Esophagus (tissue), 2 donors: ENCODE data around the gene CPE. TPM values are rescaled to one million over a fixed set of nuclear protein-coding genes. Genes with fewer than 3 reads are reported as not detected.

ENCODE experiments used
- H3K27ac ChIP-seq, 2 donors: one replicate each; pipeline ENCODE4 v1.5.1; 2013; ENCODE audit warnings: low read depth in 2 of 2, mild to moderate bottlenecking in 2 of 2, inconsistent platforms in 1 of 2, low read length in 1 of 2, moderate library complexity in 1 of 2
- H3K27me3 ChIP-seq, 2 donors: one replicate each; pipeline ENCODE4 v1.6.1; 2013; ENCODE audit warnings: low read length in 2 of 2, control low read depth in 1 of 2, mild to moderate bottlenecking in 1 of 2; ENCODE audit not compliant: insufficient read depth in 2 of 2, control insufficient read depth in 1 of 2
- H3K36me3 ChIP-seq, 2 donors: one replicate each; pipeline ENCODE4 v1.6.1; 2013; ENCODE audit warnings: low read length in 1 of 2; ENCODE audit not compliant: control insufficient read depth in 2 of 2, insufficient read depth in 2 of 2
- H3K4me1 ChIP-seq, 2 donors: one replicate each; pipeline ENCODE4 v1.6.1; 2013; ENCODE audit warnings: low read length in 1 of 2; ENCODE audit not compliant: control insufficient read depth in 2 of 2, insufficient read depth in 2 of 2
- H3K4me3 ChIP-seq, 2 donors: one replicate each; pipeline ENCODE4 v1.5.1; 2013; ENCODE audit warnings: low read length in 2 of 2, mild to moderate bottlenecking in 2 of 2, low read depth in 1 of 2, moderate library complexity in 1 of 2
- H3K9me3 ChIP-seq, 2 donors: one replicate each; pipeline ENCODE4 v1.6.1; 2013; ENCODE audit warnings: mild to moderate bottlenecking in 2 of 2, low read depth in 1 of 2, low read length in 1 of 2, moderate library complexity in 1 of 2; ENCODE audit not compliant: control insufficient read depth in 2 of 2, insufficient read depth in 1 of 2
- WGBS, 2 donors: extraction: QIAGEN DNeasy Blood & Tissue Kit; methylation state at CpG; one replicate each; pipeline ENCODE4 v1.1.7; 2013; 5-methylcytosine and 5-hydroxymethylcytosine counted together
- polyA plus RNA-seq, 2 donors: library from polyadenylated mRNA; stranded (reverse); fragments of 200-250 nt; gene quantifications; one replicate each; pipeline ENCODE4 v1.2.3, GENCODE V29; 2013
- donor health status: healthy with polysubstance abuse.
- donor health status: Bipolar disorder and iron deficiency.

CPE gene
- polyA plus RNA-seq, 2 donors: 7.0 to 19.9 TPM

DNA sequence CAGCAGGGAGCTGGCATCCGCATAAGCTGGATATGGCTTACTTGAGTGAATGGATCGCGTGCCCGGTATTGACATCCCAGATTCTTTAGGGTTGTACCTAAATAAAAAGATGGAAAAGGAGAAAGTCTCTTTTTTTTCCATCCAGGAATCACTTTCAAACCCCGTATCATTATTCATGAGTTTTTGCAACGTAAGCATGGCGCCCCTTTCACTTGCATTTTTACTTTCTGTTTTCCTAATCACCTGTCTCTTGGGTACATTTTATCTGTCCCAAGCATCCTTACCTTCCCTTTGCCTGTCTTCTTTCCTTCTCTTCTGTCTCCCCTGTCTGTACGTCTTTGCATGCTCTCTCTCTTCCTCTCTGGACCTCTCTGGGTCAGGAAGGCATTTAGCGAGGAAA is 128.6 kb downstream of the CPE start:
- H3K27ac ChIP-seq: peak overlapping the region in 1 of 2 donors; percentile 63
- no peaks in the 10 kb centered on the region for H3K36me3 ChIP-seq
- WGBS, 2 donors: 57 to 72% methylated on average over 9 of the region's 9 CpGs
- peak overlapping the region in 1 of 2 donors; percentile 20 for H3K4me3 ChIP-seq
- H3K4me1 ChIP-seq: peaks cover 0 to 3% of the 10 kb centered on the region in 2 donors
- H3K9me3 ChIP-seq: no peaks in the 10 kb centered on the region
- H3K27me3 ChIP-seq: no peaks in the 10 kb centered on the region

GRCh38 chr4:165508372-165509120 is 129.7 kb downstream of the CPE start:
- peaks cover 0 to 3% of the 10 kb centered on the region in 2 donors for H3K4me1 ChIP-seq
- H3K27ac ChIP-seq: no peak overlapping the region
- no peaks in the 10 kb centered on the region for H3K36me3 ChIP-seq
- H3K4me3 ChIP-seq: no peak overlapping the region
- H3K27me3 ChIP-seq: no peaks in the 10 kb centered on the region
- WGBS, 2 donors: 90 to 93% methylated on average over 6 of the region's 6 CpGs
- H3K9me3 ChIP-seq: no peaks in the 10 kb centered on the region

- Histone ChIP-seq H3K27me3 (no peaks in the 10 kb centered on the region), H3K36me3 (no peaks in the 10 kb centered on the region), H3K27ac (no peak overlapping the region), H3K4me3 (no peak overlapping the region), H3K4me1 (peaks cover 0 to under 1% of the 10 kb centered on the region in 2 donors), H3K9me3 (no peaks in the 10 kb centered on the region)
- WGBS, 2 donors: 28 to 37% methylated on average over 5 of the region's 5 CpGs
Observed at GRCh38 chr4:165512424-165512823, 133.6 kb downstream of the CPE start.

GRCh38 chr4:165514739-165515138 is 135.9 kb downstream of the CPE start:
- 72 to 83% methylated on average over 2 of the region's 2 CpGs for WGBS, 2 donors
- peaks cover 0 to 5% of the 10 kb centered on the region in 2 donors for H3K4me1 ChIP-seq

DNA sequence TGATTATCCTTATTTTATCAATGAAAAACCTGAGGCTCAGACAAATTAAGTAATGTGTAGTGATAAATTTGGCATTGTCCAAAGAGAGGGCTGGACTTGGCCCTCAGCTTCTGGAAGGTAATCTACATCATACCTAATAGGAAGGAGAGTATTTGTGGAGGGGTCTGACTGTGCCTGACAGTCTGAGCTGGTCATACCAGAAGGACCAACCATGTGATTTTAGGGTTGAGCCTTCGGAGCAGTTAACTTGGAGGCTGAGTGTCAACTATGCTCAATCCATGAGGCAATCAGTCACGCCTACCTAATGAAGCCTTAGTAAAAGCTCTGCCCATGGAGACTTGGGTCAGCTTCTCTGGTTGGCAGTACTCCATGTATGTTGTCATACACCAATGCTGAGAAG is 136.4 kb downstream of the CPE start:
- Histone ChIP-seq H3K4me1 (peaks cover 0 to 5% of the 10 kb centered on the region in 2 donors), H3K4me3 (no peak overlapping the region), H3K27me3 (no peaks in the 10 kb centered on the region), H3K27ac (no peak overlapping the region), H3K9me3 (no peaks in the 10 kb centered on the region), H3K36me3 (no peaks in the 10 kb centered on the region)
- 75 to 91% methylated on average over 2 of the region's 2 CpGs for WGBS, 2 donors

More at GRCh38 chr4:165514739-165515138, 135.9 kb downstream of the CPE start:
- H3K9me3 ChIP-seq: no peaks in the 10 kb centered on the region
- H3K27me3 ChIP-seq: no peaks in the 10 kb centered on the region
- H3K27ac ChIP-seq: no peak overlapping the region
- no peak overlapping the region for H3K4me3 ChIP-seq
- no peaks in the 10 kb centered on the region for H3K36me3 ChIP-seq

GRCh38 chr4:165516281-165516833 is 137.5 kb downstream of the CPE start:
- Histone ChIP-seq H3K9me3 (no peaks in the 10 kb centered on the region), H3K4me3 (no peak overlapping the region), H3K27me3 (no peaks in the 10 kb centered on the region), H3K27ac (no peak overlapping the region), H3K4me1 (peaks cover 0 to 5% of the 10 kb centered on the region in 2 donors), H3K36me3 (no peaks in the 10 kb centered on the region)
- WGBS, 2 donors: 38 to 54% methylated on average over 6 of the region's 6 CpGs

GRCh38 chr4:165517216-165517615 is 138.4 kb downstream of the CPE start:
- H3K36me3 ChIP-seq: no peaks in the 10 kb centered on the region
- peaks cover 0 to 5% of the 10 kb centered on the region in 2 donors for H3K4me1 ChIP-seq
- no peak overlapping the region for H3K4me3 ChIP-seq
- H3K27me3 ChIP-seq: no peaks in the 10 kb centered on the region
- no peaks in the 10 kb centered on the region for H3K9me3 ChIP-seq
- 38 to 67% methylated on average over 1 of the region's 1 CpG for WGBS, 2 donors
- no peak overlapping the region for H3K27ac ChIP-seq

DNA sequence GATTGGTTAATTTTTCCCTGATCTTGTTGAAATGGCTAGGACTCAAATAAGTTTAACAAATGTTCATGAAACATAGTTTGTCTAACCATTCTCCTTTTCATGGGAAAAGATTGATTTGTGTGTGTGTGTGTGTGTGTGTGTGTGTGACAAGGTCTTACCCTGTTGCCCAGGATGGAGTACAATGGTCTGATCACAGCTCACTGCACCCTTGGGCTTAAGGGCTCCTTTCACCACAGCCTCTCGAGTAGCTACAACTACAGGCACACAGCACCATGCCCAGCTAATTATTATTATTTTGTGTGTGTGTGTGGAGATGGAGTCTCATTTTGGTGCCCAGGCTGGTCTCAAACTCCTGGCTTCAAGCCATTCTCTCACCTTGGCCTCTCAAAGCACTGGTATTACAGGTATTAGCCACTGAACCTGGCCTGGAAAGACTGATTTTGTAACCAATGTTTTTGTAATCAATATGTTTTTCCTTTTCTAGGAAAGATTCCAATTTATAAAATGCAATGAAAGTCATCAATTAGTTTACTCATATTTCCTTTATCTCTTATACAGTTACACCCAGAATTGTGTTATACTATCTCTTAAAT is 139.3 kb downstream of the CPE start:
- Histone ChIP-seq H3K9me3 (no peaks in the 10 kb centered on the region), H3K27me3 (no peaks in the 10 kb centered on the region), H3K4me3 (no peak overlapping the region), H3K27ac (peak overlapping the region in 1 of 2 donors; percentile 21), H3K36me3 (no peaks in the 10 kb centered on the region), H3K4me1 (peaks cover 0 to 5% of the 10 kb centered on the region in 2 donors)
- 61 to 64% methylated on average over 1 of the region's 1 CpG for WGBS, 2 donors

GRCh38 chr4:165518686-165519085 is 139.9 kb downstream of the CPE start:
- 55 to 59% methylated on average over 1 of the region's 1 CpG for WGBS, 2 donors
- Histone ChIP-seq H3K36me3 (no peaks in the 10 kb centered on the region), H3K27me3 (no peaks in the 10 kb centered on the region), H3K27ac (no peak overlapping the region), H3K4me1 (peaks cover 0 to 5% of the 10 kb centered on the region in 2 donors), H3K9me3 (no peaks in the 10 kb centered on the region), H3K4me3 (no peak overlapping the region)
